Activated CD4-positive, alpha-beta T cell treated with anti-CD3 and anti-CD28 coated beads, Interleukin-10, Interleukin-2, amounts not matched to agents 100 ng/mL and 50 ng/mL, durations not matched to agents 16 hours and 8 hours (primary cell): Measurements from ENCODE around the gene HIRIP3.

ENCODE experiments used
- DNase-seq: peaks from one replicate; pipeline ENCODE4 v3.0.0-alpha.2; 2020

The HIRIP3 gene

DNA sequence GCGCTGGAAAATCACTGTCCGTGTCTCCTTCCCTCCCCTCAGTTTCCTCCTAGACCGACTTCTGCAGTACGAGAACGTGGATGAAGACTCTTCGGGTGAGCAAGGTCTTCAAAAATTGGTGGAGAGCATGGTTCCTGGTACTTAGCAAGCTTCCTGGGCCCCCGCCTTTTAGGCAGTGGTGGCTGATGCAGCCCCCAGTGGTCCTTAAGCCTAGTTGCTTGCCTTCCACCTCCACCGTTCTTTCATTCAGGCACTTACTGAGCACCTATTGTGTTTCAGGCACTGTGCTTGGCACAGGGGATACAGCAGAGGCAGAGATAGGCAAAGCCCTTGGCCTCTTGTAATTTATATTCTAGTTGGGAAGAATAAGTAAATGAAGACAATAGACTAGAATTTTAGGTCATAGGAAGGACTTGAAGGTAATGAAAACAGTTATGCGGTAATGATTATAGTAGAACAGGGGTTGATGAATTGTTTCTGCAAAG, 1.4 kb upstream of the HIRIP3 start:
- DNase-seq = no peak

DNA sequence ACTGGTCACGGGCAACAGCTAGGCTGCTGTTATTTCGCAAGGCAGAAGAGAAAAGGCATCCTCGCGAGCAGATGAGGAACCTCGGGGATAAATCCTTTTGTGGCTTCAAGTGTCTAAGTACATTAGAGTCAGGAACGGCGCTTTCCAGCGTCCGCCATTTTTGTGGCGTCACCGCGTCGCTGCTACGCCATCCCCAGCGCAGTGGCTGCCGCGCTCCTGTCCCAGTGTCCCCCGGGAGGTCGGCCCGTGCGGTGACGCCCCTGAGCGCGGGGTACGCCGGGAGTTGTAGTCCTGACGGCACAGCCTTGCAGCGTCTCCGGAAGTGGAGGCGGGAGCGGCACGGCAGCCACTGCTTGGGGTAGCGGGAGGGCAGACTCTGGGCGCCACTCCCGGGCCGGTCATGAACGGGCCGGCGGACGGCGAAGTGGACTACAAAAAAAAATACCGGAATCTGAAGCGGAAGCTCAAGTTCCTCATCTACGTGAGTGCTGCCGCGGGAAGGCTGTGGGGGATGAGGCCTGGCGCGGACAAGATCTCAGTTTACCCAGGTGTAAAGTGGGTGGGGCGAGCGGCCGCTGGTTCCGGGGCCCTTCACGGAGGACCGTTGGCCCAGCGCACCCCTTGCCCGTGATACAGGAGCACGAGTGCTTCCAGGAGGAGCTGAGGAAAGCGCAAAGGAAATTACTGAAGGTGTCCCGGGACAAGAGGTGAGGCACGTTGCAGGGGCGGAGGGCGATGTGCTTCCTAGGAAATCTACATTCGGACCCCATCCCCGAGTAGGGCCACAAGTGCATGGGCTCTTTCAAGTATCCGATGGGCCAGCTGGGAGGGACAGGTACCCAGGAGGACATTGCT, 721 bp upstream of the HIRIP3 start, which contains the start of gene INO80E:
TSS of gene INO80E (plus strand) at position 331 of the 855 bp plus-strand sequence. CDS start at position 401, 70 bp downstream.
- peak; percentile 100 for DNase-seq

- peak; percentile 83 for DNase-seq
These were observed 655 bp downstream of the HIRIP3 start for GRCh38 chr16:29994600-29995323.

DNA sequence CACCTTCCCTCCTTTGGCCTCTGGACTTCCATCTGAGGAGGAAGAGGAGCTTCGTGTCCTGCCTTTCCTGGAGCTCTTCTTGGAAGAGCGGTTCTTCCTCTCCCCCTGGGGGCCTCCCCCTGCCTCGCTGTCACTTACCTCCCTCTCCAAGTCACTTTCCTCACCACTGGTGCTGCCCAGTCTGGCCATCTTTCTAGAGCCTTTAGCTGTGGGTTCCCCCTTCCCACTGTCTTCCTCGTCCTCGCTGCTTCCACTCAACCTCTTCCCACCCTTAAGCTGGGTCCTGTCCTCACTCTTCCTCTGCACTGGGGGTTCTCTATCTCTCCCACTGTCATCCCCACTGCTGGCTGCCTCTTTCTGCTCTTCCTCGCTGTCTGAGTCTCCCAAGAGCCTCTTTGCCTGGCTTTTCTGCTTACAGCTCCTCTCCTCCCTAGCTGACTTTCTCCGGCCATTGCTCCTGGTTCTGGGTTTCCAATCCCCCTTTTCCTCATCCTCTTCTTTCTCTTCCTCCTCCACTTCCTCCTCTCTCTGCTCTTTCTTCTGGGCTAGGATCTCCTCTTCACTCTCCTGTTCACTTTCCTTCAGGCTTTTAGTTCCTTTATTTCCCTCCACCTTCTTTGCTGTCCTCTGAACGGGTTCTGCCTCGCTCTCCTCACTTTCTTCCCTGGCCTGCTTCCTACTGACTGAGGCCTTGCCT, 1.4 kb downstream of the HIRIP3 start:
- DNase-seq = no peak

DNA sequence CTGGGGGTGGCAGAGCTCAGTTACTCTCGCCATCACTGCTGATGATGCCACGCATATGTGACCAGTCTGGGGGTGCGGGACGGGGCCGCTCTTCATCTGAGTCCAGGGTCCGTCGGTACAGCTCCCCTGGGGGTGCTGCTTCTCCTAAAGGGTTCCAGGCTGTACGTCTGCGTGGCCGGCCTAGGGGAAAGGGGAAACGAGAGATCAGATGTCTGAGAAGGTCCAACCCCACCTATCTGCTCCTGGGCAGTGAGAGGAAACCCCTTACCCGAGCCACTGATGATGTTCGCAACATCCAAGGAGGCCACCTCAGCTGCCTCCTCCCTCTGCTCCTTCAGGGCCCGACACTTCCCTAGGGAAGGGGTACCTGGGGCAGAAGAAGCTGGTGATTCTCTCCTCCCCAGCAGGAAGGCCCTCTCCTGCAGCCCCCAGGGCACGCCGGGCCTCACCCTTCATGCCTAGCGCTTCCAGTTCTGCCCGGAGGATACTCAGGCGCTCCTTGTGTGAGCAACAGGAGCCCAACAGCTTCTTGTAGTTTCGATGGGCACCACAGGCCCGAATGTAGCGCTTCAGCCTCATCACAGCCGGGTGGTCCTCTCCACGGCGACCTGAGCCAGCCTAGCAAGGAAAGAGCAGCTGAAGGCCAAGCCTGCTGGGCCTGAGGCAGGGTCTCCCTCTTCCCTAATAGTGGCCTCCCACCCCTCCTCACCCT, 2.1 kb downstream of the HIRIP3 start:
- DNase-seq = no peak

- DNase-seq = no peak
These were observed 3.0 kb downstream of the HIRIP3 start for GRCh38 chr16:29992344-29992967.

DNA sequence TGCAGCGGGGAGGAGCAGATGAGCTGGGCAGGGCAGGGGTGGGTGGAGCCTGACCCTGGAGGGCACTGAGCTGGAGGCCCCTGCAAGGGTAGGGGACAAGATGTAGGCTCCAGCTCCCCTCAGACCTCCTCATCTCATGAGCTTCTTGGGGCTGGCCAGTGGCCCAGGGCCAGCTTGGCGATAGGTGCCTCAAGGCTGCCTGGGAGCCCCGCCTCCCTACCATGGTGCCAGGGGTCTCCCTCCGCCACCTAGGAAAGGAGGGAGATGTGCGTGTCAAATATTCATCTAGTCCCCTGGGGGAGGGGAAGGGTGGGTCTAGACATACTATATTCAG, 3.9 kb downstream of the HIRIP3 start:
- DNase-seq = no peak

DNA sequence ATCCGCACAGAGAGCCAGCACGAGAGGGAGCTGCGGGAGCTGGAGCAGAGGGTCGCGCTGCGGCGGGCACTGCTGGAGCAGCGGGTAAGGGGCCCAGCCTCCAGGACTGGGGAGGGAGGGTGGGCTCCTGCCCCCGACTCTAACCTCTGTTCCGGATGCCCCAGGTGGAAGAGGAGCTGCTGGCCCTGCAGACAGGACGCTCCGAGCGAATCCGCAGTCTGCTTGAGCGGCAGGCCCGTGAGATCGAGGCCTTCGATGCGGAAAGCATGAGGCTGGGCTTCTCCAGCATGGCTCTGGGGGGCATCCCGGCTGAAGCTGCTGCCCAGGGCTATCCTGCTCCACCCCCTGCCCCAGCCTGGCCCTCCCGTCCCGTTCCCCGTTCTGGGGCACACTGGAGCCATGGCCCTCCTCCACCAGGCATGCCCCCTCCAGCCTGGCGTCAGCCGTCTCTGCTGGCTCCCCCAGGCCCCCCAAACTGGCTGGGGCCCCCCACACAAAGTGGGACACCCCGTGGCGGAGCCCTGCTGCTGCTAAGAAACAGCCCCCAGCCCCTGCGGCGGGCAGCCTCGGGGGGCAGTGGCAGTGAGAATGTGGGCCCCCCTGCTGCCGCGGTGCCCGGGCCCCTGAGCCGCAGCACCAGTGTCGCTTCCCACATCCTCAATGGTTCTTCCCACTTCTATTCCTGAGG, 4.4 kb downstream of the HIRIP3 start:
- DNase-seq = no peak

DNA sequence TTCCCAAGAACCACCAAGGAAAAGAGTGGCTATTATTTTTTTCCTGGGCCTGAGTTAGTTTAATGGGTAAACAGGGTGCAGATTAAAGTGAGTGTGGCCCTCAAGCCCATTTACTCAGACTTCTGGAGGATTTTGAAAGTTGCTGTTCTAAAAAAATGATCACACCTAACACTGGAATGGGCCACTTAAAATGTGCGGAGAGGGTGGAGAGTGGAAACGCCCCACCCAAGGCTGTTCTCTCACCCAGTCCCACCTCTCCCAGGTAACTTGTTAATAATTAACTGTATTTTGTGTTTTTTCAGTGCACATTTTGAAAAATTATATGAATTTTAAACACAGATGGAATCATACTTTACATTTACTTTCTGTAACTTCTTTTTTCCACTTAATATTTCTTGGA, 5.4 kb downstream of the HIRIP3 start:
- DNase-seq = no peak

DNA sequence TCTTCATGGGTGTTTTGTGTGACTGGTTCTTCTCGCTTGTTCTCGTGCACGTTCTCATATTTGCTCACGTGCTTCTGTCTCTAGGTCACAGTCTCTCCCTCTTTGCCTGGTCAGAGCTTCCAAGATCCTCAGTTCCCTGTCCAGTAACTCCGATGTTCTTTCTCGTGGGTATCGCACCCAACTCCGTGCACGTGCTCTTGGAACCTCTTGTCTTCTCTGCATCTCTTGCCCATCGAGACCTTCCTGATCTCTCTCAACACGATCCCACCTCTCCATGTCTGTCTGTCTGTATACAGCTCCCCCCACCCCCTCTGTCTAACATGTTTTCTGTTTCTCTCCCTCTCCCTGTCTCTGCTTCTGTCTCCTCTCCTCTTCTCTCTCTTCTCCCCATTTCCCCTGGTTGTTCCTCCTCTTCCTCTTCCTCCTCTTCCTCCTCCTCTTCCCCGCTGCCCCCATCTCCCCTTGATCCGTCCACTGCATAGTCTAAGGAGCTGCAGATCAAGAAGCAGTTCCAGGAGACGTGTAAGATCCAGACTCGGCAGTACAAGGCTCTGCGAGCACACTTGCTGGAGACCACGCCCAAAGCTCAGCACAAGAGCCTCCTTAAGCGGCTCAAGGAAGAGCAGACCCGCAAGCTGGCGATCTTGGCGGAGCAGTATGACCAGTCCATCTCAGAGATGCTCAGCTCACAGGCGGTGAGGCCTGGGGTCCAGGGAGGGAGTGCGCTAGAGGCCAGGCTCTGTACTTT, 6.1 kb downstream of the HIRIP3 start:
- no peak for DNase-seq

GRCh38 chr16:29988346-29989075, 6.9 kb downstream of the HIRIP3 start:
- no peak for DNase-seq

DNA sequence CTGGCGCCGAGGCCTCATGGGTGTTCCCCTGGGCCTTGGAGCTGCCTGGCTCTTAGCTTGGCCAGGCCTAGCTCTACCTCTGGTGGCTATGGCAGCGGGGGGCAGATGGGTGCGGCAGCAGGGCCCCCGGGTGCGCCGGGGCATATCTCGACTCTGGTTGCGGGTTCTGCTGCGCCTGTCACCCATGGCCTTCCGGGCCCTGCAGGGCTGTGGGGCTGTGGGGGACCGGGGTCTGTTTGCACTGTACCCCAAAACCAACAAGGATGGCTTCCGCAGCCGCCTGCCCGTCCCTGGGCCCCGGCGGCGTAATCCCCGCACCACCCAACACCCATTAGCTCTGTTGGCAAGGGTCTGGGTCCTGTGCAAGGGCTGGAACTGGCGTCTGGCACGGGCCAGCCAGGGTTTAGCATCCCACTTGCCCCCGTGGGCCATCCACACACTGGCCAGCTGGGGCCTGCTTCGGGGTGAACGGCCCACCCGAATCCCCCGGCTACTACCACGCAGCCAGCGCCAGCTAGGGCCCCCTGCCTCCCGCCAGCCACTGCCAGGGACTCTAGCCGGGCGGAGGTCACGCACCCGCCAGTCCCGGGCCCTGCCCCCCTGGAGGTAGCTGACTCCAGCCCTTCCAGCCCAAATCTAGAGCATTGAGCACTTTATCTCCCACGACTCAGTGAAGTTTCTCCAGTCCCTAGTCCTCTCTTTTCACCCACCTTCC, 7.9 kb downstream of the HIRIP3 start:
- no peak for DNase-seq

- no peak for DNase-seq
These were observed 8.5 kb downstream of the HIRIP3 start for GRCh38 chr16:29986931-29987330.

- DNase-seq = no peak
These were observed 9.2 kb downstream of the HIRIP3 start for GRCh38 chr16:29986231-29986630.

GRCh38 chr16:29985271-29985811, 10.1 kb downstream of the HIRIP3 start:
- no peak for DNase-seq

- DNase-seq = no peak
These were observed 10.7 kb downstream of the HIRIP3 start for GRCh38 chr16:29984764-29985147.

DNA sequence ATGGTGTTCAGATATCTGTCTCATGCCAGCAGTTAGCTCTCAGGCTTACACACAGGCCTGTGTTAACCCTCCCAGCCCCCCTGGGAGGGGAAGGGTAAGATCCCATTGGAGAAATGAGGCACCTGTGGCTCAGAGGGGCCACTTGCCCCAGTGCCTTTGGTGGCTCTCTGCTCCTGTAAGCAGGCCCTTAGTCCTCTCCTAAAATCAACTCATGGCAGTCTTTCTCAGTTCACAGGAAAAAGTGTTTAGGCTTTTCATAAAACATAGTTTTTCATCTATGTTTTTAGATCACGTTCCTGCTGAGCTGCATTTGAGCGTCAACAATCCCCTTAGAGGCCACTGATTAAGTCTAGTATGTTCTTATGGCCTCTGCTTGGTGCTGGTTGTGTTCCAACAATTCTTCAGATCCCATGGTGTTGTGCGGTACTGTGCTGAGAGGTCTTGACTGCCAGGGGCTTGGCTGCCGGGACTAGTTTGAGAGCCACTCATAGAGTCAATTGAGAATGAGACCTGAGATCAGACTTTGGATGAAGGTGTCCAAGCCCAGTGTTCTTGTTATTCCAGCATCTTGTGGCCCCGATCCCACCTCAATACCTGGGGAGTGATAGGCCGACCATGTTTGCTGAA, 11.2 kb downstream of the HIRIP3 start:
- DNase-seq = no peak

DNA sequence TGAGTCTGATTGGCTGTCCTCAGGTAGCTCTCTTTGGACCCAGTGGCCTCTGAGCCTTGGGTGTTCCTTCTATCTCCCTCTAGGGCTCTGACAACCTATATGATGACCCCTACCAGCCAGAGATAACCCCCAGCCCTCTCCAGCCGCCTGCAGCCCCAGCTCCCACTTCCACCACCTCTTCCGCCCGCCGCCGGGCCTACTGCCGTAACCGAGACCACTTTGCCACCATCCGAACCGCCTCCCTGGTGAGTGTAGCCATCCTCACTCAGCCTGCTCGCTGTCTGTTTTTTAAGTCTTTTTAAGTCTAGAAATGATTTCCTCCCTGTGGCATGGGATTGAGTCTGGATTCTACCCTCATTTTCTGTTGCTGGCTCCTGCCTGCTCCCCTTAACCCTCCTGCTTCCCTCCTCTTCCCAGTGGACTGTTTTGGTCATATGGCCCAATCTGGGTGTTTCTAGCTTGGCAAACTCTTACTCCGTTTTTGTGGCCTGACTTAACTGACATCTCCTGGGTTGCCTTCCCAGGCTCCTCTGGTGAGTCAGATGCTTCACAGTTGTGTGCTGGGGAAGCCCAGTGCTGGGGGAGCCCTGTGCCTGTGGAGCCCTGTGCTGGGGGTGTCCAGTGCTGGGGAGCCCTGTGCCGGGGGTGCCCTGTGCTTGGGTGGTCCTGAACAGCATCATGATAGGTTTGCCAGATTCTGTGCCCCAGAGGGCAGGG, 11.8 kb downstream of the HIRIP3 start:
- DNase-seq = no peak
